T47D (cell line): Measurements from ENCODE around the gene TOM1L2.
A peak's percentile ranks its signal among the peaks of the same experiment; 100 is the strongest.

Experiments used
- DNase-seq, 2 experiments: peaks; one replicate each; pipeline versions ENCODE4 v3.0.0 to v3.0.0-alpha.2; 2011 to 2012; ENCODE audit warnings: low read depth in 1 of 2, low spot score in 1 of 2
- JUND ChIP-seq: IDR thresholded peaks from 2 replicates; pipeline ENCODE4 v1.6.1; 2012; ENCODE audit warnings: low read depth
- in situ Hi-C: cut with HindIII; loops from 2 replicates; pipeline ENCODE4 v1.10.0; 2016; ENCODE audit warnings: low sequenced_read_pairs, low pct_unique_long_range_greater_than_20kb

The TOM1L2 gene

DNA sequence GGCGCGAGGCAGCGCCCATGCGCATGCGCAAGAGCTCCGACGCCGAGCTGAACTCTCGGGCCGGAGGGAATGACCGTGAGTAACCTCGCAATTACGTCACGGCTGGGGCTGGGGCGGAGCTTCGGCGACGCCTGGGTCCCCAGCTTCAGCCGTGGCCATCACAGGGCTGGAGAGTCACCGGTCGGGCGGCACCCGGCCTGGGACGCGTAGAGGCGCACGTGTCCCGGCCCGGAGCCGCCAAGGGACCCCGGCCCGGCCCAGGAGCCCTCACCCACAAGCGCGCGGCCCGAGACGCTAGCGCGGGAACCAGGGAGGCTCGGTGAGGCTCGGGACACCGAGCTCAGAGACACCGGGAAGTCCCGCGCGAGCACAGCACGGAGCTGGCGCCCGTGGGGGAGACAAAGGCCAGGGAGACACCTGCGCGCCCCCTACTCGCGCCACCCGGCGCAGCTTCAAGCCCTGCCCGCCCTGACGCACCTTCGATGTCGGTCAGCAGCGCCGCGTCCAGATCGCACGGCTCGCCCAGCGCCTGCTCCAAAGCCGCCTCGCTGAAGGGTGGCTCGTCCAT lies 135.9 kb downstream of the TOM1L2 start:
- peak; percentile 75 to 96 for DNase-seq
- in situ Hi-C loops, result no loop called here
- no peak for TF ChIP-seq JUND

DNA sequence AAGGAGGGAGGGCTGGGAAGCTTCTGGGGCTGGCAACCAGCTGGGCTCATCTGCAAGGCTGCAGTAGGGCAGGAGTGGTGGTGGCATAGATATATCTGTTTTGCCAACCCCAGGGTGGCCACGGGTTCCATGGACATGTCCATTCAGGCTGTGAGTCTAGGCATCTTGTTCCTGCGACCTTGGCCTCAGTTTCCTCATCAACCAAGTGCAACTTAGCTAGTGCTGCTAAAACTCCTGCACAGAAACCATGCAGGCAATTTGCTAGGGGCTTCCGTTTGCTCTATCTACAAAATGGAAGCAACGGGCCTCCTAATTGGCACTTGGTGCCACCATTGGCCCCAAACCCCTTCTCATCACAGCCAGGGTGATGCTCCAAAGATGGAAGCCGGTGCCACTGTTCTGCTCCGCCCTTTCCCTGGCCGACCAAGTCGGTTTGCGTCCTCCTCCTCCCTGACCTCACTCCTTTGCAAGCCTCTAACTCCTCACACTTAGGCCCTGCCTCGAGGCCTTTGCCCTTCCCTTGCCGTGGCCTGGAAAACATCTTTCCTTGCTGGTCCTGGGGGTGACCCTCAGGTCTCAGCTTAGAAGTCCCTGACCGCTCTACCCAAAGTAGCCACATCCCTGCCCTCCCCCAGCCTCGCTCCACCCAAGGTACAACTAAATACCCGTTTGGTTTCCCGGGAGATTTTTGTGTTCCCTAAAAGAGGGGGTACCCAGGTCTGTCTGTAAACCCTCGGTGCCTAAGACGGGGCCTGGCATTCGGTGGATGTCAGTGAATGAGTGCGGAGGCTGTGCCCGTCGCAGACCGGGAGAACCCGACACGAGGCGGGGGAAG lies 136.6 kb downstream of the TOM1L2 start:
- no peak for TF ChIP-seq JUND
- in situ Hi-C loops, result no loop called here
- DNase-seq, result no peak

DNA sequence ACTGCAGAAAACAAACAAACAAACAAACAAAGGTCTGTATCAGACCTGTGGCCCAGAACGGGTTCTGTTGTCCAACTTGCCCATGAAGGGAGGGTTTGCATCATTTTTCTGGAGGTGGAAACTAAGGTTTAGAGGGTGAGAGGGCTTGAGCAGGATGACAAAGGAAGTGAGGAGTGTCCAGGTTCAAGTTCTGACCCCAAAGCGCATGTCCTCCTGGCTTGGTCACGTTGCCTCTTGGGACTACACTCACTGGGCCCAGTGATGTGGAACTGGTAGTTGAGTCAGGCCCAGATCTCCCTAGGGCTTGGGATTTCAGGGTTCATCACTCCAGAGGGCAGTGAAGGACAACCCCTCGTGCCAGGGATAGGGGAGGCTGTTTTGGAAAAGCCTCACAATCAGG lies 137.2 kb downstream of the TOM1L2 start:
- in situ Hi-C loops, result no loop called here
- TF ChIP-seq JUND, result no peak
- DNase-seq, result no peak

DNA sequence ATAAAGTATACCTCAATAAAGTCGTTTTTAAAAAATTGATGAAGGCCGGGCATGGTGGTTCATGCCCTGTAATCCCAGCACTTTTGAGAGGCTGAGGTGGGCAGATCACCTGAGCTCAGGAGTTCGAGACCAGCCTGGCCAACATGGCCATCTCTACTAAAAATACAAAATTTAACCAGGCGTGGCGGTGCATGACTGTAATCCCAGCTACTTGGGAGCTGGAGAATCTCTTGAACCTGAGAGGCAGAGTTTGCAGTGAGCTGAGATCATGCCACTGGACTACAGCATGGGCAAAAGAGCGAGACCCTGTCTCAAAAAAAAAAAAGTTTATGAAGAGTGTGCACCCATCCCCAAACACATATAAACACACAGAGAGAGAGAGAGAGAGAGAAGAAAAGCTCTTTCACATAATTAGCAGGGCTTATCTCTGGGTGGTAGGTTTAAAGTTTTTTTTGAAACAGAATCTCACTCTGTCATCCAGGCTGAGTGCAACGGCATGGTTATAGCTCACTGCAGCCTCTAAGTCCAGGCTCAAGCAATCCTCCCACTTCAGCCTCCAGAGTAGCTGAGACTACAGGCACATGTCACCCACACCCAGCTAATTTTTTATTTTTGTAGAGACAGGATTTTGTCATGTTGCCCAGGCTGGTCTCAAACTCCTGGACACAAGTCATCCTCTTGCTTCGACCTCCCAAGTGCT lies 138.4 kb downstream of the TOM1L2 start:
- in situ Hi-C loops, result no loop called here
- TF ChIP-seq JUND, result no peak
- no peak for DNase-seq

DNA sequence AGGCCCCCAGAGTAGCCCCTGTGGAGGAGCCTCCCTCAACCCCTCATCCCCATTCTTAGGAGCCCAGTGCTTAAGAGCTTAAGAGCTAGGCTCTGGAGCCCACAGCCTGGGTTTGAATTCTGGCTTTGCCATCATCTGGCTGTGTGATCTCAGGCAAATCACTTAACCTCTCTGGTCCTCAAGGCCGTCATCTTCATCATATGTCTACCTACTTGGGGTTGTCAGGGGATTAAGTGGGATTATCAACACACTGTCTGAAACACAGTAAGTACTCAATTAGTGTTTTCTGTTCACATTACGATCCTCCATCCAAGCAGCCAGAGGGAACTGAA lies 140.2 kb downstream of the TOM1L2 start:
- TF ChIP-seq JUND, result no peak
- DNase-seq, result no peak
- in situ Hi-C loops, result no loop called here

DNA sequence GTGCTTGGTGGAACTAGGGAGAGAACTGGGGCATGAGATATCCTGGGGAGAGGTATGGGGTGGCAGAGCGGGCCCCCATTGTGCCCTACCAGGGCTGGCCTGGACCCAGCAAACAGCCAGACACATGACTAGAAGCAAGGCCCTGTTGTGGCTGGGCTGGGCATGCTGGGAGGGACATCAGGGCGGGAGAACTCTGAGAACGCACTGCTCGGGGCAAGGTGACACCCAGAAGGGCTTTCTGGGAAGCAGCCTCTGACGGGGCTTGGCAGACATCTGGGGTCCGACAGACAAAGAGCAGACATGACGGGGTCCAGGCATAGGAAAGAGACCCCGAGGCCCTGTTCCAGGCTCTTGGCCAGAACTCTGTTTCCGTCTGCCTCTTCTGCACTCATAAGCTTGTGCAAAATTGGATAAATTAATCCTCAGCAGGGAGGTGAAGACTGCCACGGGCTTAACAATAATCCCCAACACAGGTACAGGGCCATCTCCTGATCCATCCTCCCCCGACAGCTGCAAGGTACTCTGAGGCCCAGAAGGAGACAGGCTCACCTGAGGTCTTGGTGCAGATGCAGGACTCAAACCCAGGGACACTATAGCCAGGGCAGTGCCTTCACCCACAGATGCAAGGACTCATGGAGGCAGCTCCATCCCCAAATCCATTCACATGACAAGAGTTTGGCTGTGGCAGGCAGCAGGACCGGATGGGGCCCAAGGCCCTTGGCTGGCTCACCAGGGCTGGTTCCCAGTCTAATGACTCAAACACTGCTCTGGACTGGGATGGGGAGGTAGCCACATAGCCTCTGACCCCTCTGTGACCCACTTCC lies 140.8 kb downstream of the TOM1L2 start:
- no peak for DNase-seq
- no peak for TF ChIP-seq JUND
- in situ Hi-C loops, result no loop called here

DNA sequence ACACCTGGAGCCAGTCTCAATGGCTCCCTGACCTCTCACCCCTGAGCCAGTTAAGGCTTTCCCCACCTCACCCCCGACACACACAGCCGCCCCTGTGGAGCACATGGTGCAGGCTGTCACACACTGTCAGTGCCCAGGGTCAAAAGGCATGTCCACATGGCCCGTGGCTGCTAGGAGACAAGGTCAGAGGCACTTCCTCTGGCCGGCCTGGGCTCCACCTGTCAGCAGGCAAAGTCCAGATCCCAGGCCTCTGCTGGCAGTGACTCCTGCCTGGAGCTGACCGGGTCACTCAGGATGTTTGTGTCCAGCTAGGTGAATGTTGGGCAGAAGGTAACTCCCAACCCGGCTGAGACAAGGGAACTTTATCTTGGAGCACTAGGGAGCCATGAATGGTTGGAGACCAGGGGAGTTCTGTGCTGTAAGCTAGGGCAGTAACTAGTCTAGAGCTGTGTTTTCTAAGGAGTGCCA lies 141.4 kb downstream of the TOM1L2 start:
- in situ Hi-C loops, result no loop called here
- no peak for TF ChIP-seq JUND
- DNase-seq, result no peak

DNA sequence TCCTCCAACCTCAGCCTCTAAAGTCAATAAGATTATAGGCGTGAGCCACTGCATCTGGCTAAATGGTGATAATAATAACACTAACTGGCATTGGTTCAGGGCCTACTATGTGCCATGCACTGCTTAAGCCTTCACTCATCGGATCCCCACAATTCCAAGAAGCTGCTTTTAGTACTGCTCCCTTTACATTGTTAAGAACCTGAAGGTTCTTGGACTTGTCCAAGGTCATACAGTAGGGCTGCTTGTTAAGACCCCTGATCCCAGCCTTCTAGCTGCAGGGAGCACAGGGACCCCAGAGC lies 142.0 kb downstream of the TOM1L2 start:
- no peak for TF ChIP-seq JUND
- in situ Hi-C loops, result no loop called here
- no peak for DNase-seq

DNA sequence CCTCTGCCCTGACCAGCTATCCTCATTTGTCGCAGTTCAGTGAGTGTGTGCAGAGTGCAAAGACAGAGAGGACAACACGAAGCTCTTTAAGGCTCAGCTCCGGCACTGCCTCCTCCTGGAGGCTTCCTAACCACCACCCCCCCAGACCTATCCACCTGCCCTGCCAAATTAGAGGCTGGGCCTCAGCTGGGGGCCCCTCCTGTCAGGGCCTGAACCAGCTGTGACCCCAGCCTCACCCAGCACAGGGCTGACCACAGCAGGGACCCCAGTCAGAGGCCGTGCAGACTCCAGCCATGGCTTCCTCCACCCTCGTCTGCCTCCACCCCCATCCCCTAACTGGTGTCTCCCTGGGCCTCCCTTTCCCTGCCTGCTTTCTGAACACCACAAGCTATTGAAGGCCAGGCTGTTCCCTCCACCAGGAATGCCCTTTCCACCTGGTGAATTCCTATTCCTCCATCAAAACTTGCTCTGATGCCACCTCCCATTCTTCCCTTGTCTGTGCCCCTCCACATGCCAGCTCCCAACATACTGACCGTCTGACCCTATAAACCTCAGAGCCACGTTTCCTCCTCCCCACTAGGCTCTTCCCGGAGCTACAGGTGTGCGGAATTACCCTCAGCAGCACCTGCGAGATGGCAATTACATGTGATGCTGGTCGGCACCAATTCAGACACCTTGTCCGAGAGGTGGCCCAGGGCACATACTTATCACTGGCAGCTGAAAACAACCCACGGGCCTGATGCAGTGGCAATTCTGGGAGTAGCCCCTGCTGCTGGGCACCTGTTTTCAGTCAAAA lies 144.2 kb downstream of the TOM1L2 start:
- TF ChIP-seq JUND, result no peak
- in situ Hi-C loops, result no loop called here

DNA sequence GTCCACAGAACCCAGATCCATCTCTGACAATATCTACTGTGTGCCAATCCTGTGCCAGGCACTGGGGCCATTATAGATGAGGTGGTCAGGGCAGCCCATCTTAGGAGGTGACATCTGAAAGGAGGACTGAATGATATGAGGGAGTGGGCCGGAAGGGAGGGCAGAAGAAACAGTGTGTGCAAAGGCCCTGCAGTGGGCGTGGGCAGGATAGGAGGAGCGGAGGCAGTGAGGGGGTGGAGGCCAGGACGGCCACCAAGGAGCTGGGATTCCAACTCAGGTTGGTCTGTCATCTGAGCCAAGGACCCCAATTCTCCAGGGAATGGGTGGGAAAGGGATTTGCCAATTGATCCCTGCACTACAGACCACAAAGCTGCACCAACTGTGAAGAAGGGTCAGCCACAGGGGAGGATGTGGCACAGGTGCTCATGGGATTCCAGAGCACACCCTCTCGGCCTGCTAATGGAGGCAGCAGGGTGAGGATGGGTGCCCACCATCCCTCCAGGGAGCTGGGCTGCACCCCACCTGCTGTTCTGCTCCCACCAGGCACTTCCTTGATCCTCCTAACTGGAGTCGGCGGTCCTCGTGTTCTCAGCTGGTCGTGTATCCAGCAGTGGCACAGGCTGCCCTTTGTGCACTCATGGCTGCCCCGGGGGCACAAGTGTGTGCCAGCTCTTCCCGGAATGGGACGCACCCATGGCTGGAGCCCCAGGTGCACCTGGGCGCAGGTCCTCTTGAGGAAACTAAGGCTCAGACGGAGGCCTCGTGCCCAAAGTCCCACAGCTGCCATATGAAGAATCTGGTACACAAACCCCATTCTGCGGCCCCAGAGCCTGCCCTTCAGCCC lies 145.0 kb downstream of the TOM1L2 start:
- in situ Hi-C loops, result no loop called here
- TF ChIP-seq JUND, result no peak
- no peak for DNase-seq

More for the DNA sequence above, 144.2 kb downstream of the TOM1L2 start:
- DNase-seq, result no peak

DNA sequence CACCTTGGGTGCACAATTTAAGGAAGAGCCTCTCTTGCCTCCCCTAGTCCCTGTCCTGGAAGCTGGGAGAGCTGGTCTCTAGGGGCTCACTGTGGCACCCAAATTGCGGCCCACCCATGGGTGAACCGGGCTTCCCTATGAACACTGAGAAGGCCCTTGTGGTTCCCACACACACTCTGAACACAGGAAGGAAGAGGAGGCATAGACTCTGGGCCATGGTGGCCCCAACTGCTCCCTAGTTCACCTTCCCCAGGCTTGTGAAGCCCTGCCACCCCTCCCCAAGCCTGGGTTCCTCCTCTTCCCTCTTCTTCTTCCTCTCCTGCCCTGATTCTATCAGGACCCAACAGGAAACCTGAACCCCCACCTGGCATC lies 145.9 kb downstream of the TOM1L2 start:
- in situ Hi-C loops, result no loop called here

More for the DNA sequence above, 145.9 kb downstream of the TOM1L2 start:
- DNase-seq, result no peak
- TF ChIP-seq JUND, result no peak
